Globus pallidus (tissue), 1 donor: ENCODE measurements around the gene ITGA2B.
"Not testable (repeated sequence)": the region's sequence is repeated elsewhere in the genome, so short reads cannot be mapped to it uniquely, and the experiment has no call there.

Experiments used
- DNase-seq: peaks from one replicate; pipeline ENCODE4 v3.0.0-alpha.2; 2015; ENCODE audit warnings: low spot score

The ITGA2B gene

GRCh38 chr17:44351961-44352827 is 37.3 kb downstream of the ITGA2B start:
- DNase-seq: no peak

- no peak for DNase-seq
Measured at GRCh38 chr17:44351464-44351863, 38.0 kb downstream of the ITGA2B start.

- peak; percentile 62 for DNase-seq
Measured at GRCh38 chr17:44350733-44351226, 38.7 kb downstream of the ITGA2B start.

GRCh38 chr17:44349553-44350070 is 39.8 kb downstream of the ITGA2B start:
- no peak for DNase-seq

- no peak for DNase-seq
Measured at GRCh38 chr17:44348988-44349364, 40.5 kb downstream of the ITGA2B start.

GRCh38 chr17:44348234-44348987 is 41.0 kb downstream of the ITGA2B start:
- peak; percentile 74 for DNase-seq

- not testable (repeated sequence) for DNase-seq
Measured at GRCh38 chr17:44347206-44348055, 42.0 kb downstream of the ITGA2B start.

GRCh38 chr17:44346064-44346844 is 43.2 kb downstream of the ITGA2B start:
- DNase-seq: no peak

- DNase-seq: peak; percentile 62
Measured at GRCh38 chr17:44345454-44346026, 43.9 kb downstream of the ITGA2B start.

- DNase-seq: peak; percentile 99
Measured at GRCh38 chr17:44344939-44345453, 44.5 kb downstream of the ITGA2B start, which contains the start of gene GRN. Gene GRN (plus strand): TSS chr17:44345302. CDS start chr17:44349165, 3,863 bp downstream.

- no peak for DNase-seq
Measured at GRCh38 chr17:44343510-44344209, 45.8 kb downstream of the ITGA2B start.

GRCh38 chr17:44340553-44340952 is 48.9 kb downstream of the ITGA2B start:
- DNase-seq: not testable (repeated sequence)

GRCh38 chr17:44338702-44339101 is 50.7 kb downstream of the ITGA2B start:
- DNase-seq: no peak

GRCh38 chr17:44335968-44336367 is 53.5 kb downstream of the ITGA2B start:
- no peak for DNase-seq

- no peak for DNase-seq
Measured at GRCh38 chr17:44335564-44335963, 53.9 kb downstream of the ITGA2B start.

- DNase-seq: no peak
Measured at GRCh38 chr17:44334727-44335126, 54.7 kb downstream of the ITGA2B start.

GRCh38 chr17:44334315-44334714 is 55.1 kb downstream of the ITGA2B start:
- DNase-seq: no peak

GRCh38 chr17:44333371-44333770 is 56.1 kb downstream of the ITGA2B start:
- no peak for DNase-seq

GRCh38 chr17:44331249-44331760 is 58.1 kb downstream of the ITGA2B start:
- DNase-seq: peak; percentile 70
